Glomerular endothelial cell (primary cell): Measurements from ENCODE around the gene HIP1. TPM values are rescaled to one million over a fixed set of nuclear protein-coding genes. Genes with fewer than 3 reads are reported as not detected.
"Not testable (repeated sequence)": the region's sequence is repeated elsewhere in the genome, so short reads cannot be mapped to it uniquely, and the experiment has no call there.

Experiments
- DNase-seq: peaks from one replicate; pipeline ENCODE4 v3.0.0-alpha.2; 2011; ENCODE audit warnings: low read depth, low spot score; ENCODE audit errors: extremely low read depth
- total RNA-seq: library from RNA; depleted of rRNA; stranded (reverse); fragments of >200 nt; gene quantifications from 2 replicates; pipeline ENCODE4 v1.2.3, GENCODE V29; 2015

HIP1 gene
- total RNA-seq, 1 donor from 2014 or later = 35.5 TPM

GRCh38 chr7:75739796-75740672 is 1.3 kb upstream of the HIP1 start:
- no peak for DNase-seq

- DNase-seq = no peak
Measured at GRCh38 chr7:75738975-75739795, 444 bp upstream of the HIP1 start.

GRCh38 chr7:75737856-75738603 is 711 bp downstream of the HIP1 start:
- DNase-seq = no peak

GRCh38 chr7:75735581-75736350 is 3.0 kb downstream of the HIP1 start:
- DNase-seq = no peak

DNA sequence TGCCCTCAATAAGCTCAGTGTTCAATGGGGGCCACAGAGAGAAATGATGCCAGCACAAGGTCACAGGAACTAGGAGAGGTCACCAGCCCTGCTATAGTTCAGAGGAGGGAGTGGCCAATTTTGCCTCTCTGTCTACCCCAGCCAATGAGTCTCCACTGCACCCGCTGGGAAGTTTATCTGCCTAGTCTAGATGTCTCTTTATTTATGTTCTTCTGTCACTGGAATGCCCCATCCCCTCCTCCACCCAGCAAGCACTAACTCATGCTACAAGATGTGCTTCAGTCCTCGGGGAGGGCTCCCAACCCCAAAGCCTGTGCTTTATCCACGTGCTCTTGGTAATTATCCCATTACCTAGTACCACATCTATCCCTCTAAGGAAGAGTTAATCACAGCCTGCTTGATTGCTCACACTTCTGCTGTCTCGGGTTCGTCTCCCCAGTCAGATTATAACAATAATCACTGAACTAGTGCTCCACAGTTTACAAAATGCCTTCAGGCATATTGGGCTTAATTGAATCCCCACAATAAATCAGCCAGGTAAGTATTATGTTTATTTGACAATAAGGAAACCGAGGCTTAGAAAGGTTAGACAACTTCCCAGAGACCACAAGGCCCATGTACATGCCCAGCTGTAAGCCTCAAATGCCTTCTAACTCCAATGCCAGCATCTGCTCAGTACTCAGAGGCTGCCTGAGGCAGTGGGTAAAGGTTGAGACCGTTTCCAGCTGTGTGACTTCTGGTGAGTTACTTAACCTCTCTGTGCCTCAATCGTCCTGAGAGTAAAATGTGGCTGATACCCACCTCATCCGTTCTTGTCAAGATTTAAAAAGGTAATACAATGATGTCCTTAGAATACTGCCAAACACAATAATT is 3.9 kb downstream of the HIP1 start:
- DNase-seq = no peak

DNA sequence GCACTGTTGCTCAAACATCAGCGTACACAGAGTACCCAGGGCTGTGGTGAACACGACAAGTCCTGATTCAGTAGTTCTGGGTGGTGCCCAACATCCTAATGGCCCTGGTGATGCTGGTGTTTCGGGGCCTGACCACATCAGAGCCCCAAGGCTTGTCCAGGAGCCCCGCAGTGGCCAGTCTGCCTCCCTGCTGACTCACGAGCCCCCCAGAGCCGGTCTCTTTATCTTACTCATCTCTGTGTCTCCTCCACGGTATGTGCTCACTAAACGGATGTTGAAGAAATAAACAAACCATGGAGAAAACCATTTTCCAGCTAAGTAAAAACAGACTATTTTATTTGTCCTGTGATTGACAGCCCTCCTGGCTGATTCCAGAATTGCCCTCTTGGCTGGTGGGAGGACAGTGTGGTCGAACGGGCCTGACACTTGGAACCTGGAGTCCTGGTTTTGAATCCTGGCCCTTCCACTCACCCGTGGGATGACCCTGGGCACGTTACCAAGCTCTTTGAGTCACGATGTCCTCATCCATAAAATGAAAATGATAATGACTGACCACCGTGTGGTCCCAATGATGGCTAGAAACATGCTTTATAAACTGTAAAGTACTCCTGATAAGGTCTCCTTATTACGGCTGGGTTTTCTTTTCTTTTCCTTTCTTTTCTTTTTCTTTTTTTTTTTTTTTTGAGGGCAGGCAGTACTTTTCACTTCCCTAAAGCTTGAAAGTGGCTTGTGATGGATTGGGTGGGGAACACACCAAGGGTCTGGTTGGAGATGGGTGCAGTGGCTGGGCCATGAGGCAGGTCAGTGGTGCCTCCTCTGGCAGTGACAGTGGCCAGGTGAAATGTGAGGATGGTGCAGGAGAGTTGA is 5.7 kb downstream of the HIP1 start:
- DNase-seq = no peak

- DNase-seq = no peak
Measured at GRCh38 chr7:75732016-75732521, 6.7 kb downstream of the HIP1 start.

DNA sequence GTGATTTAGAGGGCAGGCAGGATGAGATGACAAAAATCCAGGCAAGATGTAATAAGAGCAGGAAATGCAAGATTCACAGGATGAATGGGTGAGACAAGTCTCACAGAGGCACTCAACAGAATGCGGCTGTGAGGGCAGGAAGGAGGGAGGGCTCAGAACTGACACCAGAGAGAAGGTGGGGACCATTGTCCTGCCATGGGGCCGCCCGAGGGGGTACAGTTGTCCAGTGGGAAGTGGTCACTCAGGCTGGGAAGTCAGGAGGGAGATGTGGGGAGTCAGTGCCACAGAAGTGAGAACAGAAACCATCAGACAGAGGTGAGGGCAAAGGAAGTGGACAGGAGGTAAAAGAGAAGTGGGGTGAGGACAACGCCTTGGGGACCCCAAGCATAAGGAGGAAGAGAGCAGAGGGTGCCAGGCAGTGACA is 8.9 kb downstream of the HIP1 start:
- no peak for DNase-seq

GRCh38 chr7:75727881-75728593 is 10.7 kb downstream of the HIP1 start:
- DNase-seq = no peak

GRCh38 chr7:75727351-75727750 is 11.4 kb downstream of the HIP1 start:
- DNase-seq = not testable (repeated sequence)

GRCh38 chr7:75725306-75725705 is 13.4 kb downstream of the HIP1 start:
- no peak for DNase-seq

- DNase-seq = no peak
Measured at GRCh38 chr7:75723444-75723843, 15.3 kb downstream of the HIP1 start.

DNA sequence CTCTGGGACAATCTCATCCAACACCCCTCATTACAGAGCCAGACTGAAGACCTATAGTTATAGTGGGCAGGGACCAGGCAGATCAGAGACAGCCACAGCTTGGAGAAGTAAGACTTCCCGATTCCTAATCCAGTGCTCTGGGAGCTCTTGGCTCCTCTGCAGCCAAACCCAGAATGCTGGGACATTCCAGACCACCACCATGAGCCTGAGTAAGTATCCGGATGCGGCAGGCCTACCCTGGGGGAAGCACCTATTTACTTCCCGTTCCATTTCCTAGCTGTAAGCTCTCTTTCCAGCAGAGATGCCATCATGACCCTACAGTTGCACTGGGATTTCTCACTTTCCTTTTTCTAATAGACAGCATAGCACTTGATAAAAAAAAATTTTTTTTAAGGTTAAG is 16.4 kb downstream of the HIP1 start:
- DNase-seq = no peak

DNA sequence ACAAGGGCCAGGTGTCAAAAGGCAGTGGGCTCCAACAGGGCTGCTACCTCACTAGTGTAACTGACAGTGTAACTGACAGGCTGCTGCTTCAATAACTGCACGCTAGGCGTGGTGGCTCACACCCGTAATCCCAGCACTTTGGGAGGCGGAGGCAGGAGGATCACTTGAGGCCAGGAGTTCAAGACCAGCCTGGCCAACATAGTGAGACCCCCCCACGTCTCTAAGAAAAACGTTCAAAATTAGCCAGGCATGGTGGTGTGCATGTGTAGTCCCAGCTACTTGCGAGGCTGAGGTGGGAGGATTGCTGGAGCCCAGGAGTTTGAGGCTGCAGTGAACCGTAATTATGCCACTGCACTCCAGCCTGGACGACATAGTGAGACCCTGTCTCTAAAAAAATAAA is 16.8 kb downstream of the HIP1 start:
- not testable (repeated sequence) for DNase-seq

- DNase-seq = no peak
Measured at GRCh38 chr7:75721426-75721825, 17.3 kb downstream of the HIP1 start.

GRCh38 chr7:75719626-75720025 is 19.1 kb downstream of the HIP1 start:
- DNase-seq = no peak

DNA sequence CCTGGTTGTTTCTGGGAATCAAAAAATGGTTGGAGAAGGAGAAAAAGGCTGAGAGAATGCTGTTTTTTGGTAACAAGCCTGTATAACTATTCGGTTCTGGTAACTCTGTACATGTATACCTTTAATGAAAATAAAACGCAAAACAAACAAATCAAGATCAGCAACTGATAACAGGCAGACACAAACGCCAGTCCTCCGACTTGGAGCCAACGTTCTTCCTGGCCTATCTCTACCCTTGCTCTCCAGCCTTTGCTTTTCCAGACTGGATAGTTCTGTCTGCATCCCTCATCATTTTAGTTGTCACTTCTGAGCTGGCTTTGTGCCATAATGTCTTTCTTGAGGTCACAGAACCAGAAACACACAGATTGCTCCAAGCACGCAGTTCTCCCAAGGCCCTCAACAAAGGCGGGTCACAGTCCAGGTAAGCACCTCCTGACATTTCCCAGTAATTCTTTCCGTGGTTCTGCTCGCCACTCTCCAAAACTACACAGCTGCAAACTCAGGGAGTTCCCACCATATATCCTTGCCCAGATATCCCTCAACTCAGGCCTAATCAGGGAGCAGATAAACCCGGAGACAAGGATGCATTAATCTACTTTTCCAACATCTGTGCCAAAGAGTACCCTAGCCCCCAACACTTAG is 20.2 kb downstream of the HIP1 start:
- DNase-seq = no peak
